ENCODE measurements around the gene NKPD1. TPM values are rescaled to one million over a fixed set of nuclear protein-coding genes. Genes with fewer than 3 reads are reported as not detected.

The NKPD1 gene
- total RNA-seq, 1 donor from 2014 or later: 0.35 TPM

DNA sequence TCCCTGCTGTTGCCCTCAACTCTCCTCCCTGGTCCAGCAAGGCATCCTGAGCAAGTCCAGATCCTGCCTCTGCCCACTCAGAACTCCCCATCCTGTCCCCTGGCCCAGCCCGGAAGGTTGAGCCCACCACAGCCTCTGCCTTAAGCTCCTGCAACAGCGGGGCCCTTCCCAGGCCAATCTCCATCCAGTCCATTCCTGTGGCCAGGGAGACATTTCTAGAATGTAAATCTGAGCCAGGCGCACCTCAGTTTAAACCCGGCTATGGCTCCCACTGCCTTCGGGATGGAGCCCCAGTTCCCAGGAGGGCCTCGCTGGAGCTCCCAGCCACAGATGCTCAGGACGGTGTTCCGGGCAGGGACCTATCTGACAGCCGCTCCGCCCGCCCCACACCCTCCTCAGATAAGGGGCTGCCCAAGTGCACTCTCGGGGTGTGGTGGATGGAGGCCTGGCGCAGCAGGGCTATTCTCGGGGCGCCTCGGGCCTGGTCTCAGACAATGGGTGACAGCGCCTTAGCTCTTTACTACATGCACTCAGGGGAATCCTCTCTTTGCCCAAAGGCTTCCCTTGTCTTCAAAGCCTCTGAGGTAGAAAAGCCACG is 11.9 kb upstream of the NKPD1 start:
- Mint-ChIP-seq H3K4me1 (ENCODE audit: unreplicated experiment) (peaks cover 8% of the 10 kb centered on the region), H3K9me3 (ENCODE audit: unreplicated experiment) (no peaks in the 10 kb centered on the region), H3K36me3 (ENCODE audit: unreplicated experiment) (no peaks in the 10 kb centered on the region), H3K4me3 (ENCODE audit: unreplicated experiment) (no peak overlapping the region), H3K27me3 (ENCODE audit: unreplicated experiment) (no peaks in the 10 kb centered on the region), H3K27ac (ENCODE audit: unreplicated experiment) (no peak overlapping the region)
- TF ChIP-seq, protein P1, sequence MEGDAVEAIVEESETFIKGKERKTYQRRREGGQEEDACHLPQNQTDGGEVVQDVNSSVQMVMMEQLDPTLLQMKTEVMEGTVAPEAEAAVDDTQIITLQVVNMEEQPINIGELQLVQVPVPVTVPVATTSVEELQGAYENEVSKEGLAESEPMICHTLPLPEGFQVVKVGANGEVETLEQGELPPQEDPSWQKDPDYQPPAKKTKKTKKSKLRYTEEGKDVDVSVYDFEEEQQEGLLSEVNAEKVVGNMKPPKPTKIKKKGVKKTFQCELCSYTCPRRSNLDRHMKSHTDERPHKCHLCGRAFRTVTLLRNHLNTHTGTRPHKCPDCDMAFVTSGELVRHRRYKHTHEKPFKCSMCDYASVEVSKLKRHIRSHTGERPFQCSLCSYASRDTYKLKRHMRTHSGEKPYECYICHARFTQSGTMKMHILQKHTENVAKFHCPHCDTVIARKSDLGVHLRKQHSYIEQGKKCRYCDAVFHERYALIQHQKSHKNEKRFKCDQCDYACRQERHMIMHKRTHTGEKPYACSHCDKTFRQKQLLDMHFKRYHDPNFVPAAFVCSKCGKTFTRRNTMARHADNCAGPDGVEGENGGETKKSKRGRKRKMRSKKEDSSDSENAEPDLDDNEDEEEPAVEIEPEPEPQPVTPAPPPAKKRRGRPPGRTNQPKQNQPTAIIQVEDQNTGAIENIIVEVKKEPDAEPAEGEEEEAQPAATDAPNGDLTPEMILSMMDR (IDR thresholded peaks at IDR 0.05): no peak
- no peak for DNase-seq (ENCODE audit: extremely low spot score, unreplicated experiment)

DNA sequence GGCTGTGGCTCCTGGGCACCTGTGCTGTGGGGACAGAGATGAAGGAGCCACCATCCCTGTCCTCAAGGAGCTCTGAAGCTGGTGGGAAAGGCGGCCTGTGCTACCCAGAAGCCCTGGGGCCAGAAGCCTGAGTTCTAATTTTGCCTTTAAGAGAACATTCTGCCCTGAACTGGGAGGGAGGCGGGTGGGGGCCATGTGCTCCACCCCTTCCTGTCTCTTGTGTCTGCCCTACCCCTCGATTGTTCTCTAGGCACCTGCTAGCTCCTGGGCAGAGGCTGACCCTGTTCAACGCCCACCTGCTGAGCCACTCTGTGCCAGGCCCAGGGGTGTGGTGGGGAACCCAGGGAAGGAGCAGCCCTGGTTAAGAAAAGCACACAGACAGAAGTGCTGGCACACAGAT is 11.4 kb upstream of the NKPD1 start:
- Mint-ChIP-seq H3K36me3 (ENCODE audit: unreplicated experiment) (no peaks in the 10 kb centered on the region), H3K27ac (ENCODE audit: unreplicated experiment) (no peak overlapping the region), H3K27me3 (ENCODE audit: unreplicated experiment) (no peaks in the 10 kb centered on the region), H3K4me3 (ENCODE audit: unreplicated experiment) (no peak overlapping the region), H3K9me3 (ENCODE audit: unreplicated experiment) (no peaks in the 10 kb centered on the region), H3K4me1 (ENCODE audit: unreplicated experiment) (peaks cover 4% of the 10 kb centered on the region)
- TF ChIP-seq, protein P1 (IDR thresholded peaks at IDR 0.05): no peak
- no peak for DNase-seq (ENCODE audit: extremely low spot score, unreplicated experiment)

DNA sequence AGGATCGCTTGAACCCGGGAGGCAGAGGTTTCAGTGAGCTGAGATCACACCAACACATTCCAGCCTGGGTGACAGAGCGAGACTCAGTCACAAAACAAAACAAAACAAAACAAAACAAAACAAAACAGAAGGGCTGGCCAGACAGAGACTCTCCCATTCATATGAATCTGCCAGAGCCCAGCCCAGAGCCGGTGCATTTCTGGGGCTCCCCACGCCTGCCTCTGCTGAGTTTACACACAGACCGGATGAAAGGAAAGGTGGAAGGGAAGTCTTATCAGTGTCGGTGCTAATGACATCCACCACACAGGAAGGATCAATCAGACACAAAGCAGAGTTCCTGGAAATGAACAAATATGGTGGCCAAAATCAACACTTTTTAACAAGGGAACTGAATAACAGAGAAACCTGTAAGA is 10.4 kb upstream of the NKPD1 start:
- Mint-ChIP-seq H3K9me3 (ENCODE audit: unreplicated experiment) (no peaks in the 10 kb centered on the region), H3K27ac (ENCODE audit: unreplicated experiment) (no peak overlapping the region), H3K4me1 (ENCODE audit: unreplicated experiment) (peaks cover 6% of the 10 kb centered on the region), H3K4me3 (ENCODE audit: unreplicated experiment) (no peak overlapping the region), H3K27me3 (ENCODE audit: unreplicated experiment) (no peaks in the 10 kb centered on the region), H3K36me3 (ENCODE audit: unreplicated experiment) (no peaks in the 10 kb centered on the region)
- TF ChIP-seq, protein P1 (IDR thresholded peaks at IDR 0.05): no peak
- no peak for DNase-seq (ENCODE audit: extremely low spot score, unreplicated experiment)

DNA sequence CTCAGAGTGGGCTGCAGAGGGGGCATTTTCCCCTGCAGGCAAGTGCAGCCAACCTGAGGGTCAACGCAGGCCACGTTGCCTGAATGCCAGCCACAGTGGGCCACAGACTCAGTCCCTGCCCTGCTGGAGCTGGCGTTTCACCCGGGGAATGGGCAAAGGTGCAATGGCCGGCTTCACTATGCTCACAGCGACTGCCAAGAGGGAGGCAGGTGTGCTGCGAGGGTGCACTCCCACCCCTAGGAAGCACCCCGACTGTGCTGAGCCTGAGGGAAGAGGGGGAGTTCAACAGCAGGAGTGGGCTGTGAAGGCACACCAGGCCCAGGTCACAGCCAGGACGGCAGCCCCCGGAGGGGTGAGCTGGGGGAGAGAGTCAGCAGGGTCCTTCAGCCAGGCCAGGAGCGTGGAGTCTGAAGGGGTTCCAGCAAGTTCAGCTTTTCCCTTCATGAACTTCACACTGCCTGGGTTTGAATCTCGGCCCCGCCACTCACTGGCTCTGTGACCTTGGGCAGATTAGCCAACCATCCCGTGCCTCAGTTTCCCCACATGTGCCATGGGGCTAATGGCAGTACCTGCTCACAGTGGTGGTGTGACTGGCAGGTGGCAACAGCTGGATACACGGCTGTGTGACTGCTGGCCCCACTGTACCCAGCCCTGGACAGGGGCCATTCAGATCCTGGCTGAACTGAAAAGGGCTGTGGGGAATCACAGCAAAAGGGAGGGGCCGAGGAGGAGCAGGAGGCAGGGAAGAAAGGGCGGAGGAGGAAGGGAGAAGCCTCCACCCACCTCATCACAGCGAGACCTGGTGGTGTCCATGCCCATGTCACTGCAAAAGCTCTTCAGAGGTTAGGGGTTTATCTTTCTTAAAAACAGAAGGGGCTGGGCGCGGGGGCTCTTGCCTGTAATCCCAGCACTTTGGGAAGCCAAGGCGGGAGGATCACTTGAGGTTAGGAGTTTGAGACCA is 9.6 kb upstream of the NKPD1 start:
- H3K27ac Mint-ChIP-seq (ENCODE audit: unreplicated experiment): no peak overlapping the region
- no peak overlapping the region for H3K4me3 Mint-ChIP-seq (ENCODE audit: unreplicated experiment)
- peaks cover 6% of the 10 kb centered on the region for H3K4me1 Mint-ChIP-seq (ENCODE audit: unreplicated experiment)
- TF ChIP-seq, protein P1 (IDR thresholded peaks at IDR 0.05): no peak
- H3K27me3 Mint-ChIP-seq (ENCODE audit: unreplicated experiment): no peaks in the 10 kb centered on the region
- no peak for DNase-seq (ENCODE audit: extremely low spot score, unreplicated experiment)
- no peaks in the 10 kb centered on the region for H3K36me3 Mint-ChIP-seq (ENCODE audit: unreplicated experiment)
- H3K9me3 Mint-ChIP-seq (ENCODE audit: unreplicated experiment): no peaks in the 10 kb centered on the region

DNA sequence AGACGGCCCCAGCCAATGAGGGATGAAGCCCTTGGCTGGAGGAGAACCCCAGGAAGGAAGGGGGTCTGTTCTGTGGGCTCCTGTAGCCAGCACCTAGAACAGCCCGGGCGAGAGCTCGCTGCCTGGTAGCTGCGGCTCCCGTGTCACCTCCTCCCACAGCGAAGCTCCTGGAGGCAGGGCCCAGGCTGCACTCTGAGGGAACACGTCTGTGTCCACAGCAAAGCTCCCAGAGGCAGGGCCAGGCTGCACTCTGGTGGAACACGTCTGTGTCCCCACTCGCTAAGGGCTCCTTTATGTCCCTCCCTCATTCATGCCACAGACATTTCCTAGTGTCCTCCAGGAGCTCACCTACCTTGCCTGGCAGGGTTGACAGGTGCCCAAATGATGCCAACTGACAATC is 8.8 kb upstream of the NKPD1 start:
- Mint-ChIP-seq H3K27me3 (ENCODE audit: unreplicated experiment) (no peaks in the 10 kb centered on the region), H3K9me3 (ENCODE audit: unreplicated experiment) (no peaks in the 10 kb centered on the region), H3K36me3 (ENCODE audit: unreplicated experiment) (no peaks in the 10 kb centered on the region), H3K4me1 (ENCODE audit: unreplicated experiment) (peaks cover 6% of the 10 kb centered on the region), H3K4me3 (ENCODE audit: unreplicated experiment) (no peak overlapping the region), H3K27ac (ENCODE audit: unreplicated experiment) (no peak overlapping the region)
- no peak for DNase-seq (ENCODE audit: extremely low spot score, unreplicated experiment)
- TF ChIP-seq, protein P1 (IDR thresholded peaks at IDR 0.05): no peak

Data from osteocyte (in vitro differentiated cells).